GM19025 (cell line): ENCODE data around the gene TMEM45B.

Experiments used
- ATAC-seq: cut with Tn5 transposase; IDR thresholded peaks from one replicate; pipeline ENCODE4 v1.9.1; 2021; ENCODE audit warnings: mild to moderate bottlenecking, low read depth, moderate library complexity; ENCODE audit not compliant: unreplicated experiment

Gene TMEM45B

GRCh38 chr11:129895126-129896041 is 79.7 kb downstream of the TMEM45B start, which contains the start of gene NFRKB:
Gene NFRKB (minus strand): TSS chr11:129895578. CDS start chr11:129892849, 2,729 bp downstream.
- peak; percentile 97 for ATAC-seq

GRCh38 chr11:129896062-129896461 is 80.4 kb downstream of the TMEM45B start:
- no peak for ATAC-seq

- no peak for ATAC-seq
Observed at GRCh38 chr11:129905402-129905801, 89.8 kb downstream of the TMEM45B start.
